ENCODE results near the gene ACOXL. TPM values are rescaled to one million over a fixed set of nuclear protein-coding genes. Genes with fewer than 3 reads are reported as not detected.

Gene ACOXL
- total RNA-seq, 1 donor from 2014 or later, result 0.23 TPM

- no peak overlapping the region for H3K4me3 Mint-ChIP-seq (ENCODE audit: unreplicated experiment)
- DNase-seq (ENCODE audit: low read depth) (no peak), FAIRE-seq (no peak)
- Histone ChIP-seq H3K9me3 (ENCODE audit: insufficient read depth, low read depth, low read length) (no peaks in the 10 kb centered on the region), H3K4me3 (ENCODE audit: insufficient read depth, low read depth, low read length) (no peak overlapping the region), H4K20me1 (ENCODE audit: insufficient read depth, low read length) (no peaks in the 10 kb centered on the region), H3K4me1 (ENCODE audit: insufficient read depth, low read length) (no peaks in the 10 kb centered on the region), H3K9ac (ENCODE audit: low read length) (no peak overlapping the region), H3K27me3 (ENCODE audit: insufficient read depth, low read length) (peaks cover 6% of the 10 kb centered on the region), H2AFZ (ENCODE audit: low read depth, low read length) (no peak overlapping the region), H3K36me3 (ENCODE audit: insufficient read depth, low read length) (no peaks in the 10 kb centered on the region), H3K79me2 (ENCODE audit: insufficient read depth, low read length) (no peaks in the 10 kb centered on the region), H3K27ac (ENCODE audit: low read depth, low read length) (no peak overlapping the region), H3K4me2 (ENCODE audit: low read length) (no peak overlapping the region)
- peaks cover 1% of the 10 kb centered on the region for H3K9me3 Mint-ChIP-seq (ENCODE audit: unreplicated experiment)
- TF ChIP-seq EZH2 (IDR thresholded peaks at IDR 0.05; ENCODE audit: insufficient read depth, low read length) (no peak), CTCF (IDR thresholded peaks at IDR 0.05; ENCODE audit: insufficient read depth, low read depth, low read length) (no peak)
- H3K27me3 Mint-ChIP-seq (ENCODE audit: low read depth, unreplicated experiment), result peaks cover 10% of the 10 kb centered on the region
- no peak overlapping the region for H3K27ac Mint-ChIP-seq (ENCODE audit: unreplicated experiment)
- H3K36me3 Mint-ChIP-seq (ENCODE audit: low read depth, unreplicated experiment), result no peaks in the 10 kb centered on the region
- H3K4me1 Mint-ChIP-seq (ENCODE audit: low read depth, unreplicated experiment), result no peaks in the 10 kb centered on the region
Measured at GRCh38 chr2:111062417-111062816, 330.0 kb downstream of the ACOXL start.

GRCh38 chr2:111066062-111066593, 333.8 kb downstream of the ACOXL start:
- H3K36me3 ChIP-seq (ENCODE audit: insufficient read depth, low read length), result no peaks in the 10 kb centered on the region
- no peaks in the 10 kb centered on the region for H3K9me3 ChIP-seq (ENCODE audit: insufficient read depth, low read depth, low read length)
- H3K27me3 Mint-ChIP-seq (ENCODE audit: low read depth, unreplicated experiment), result peaks cover 4% of the 10 kb centered on the region
- H3K27ac ChIP-seq (ENCODE audit: low read depth, low read length), result no peak overlapping the region
- H3K4me1 Mint-ChIP-seq (ENCODE audit: low read depth, unreplicated experiment), result no peaks in the 10 kb centered on the region
- DNase-seq (ENCODE audit: low read depth), result no peak
- no peak overlapping the region for H3K4me2 ChIP-seq (ENCODE audit: low read length)
- H3K27me3 ChIP-seq (ENCODE audit: insufficient read depth, low read length), result peaks cover 4% of the 10 kb centered on the region
- no peaks in the 10 kb centered on the region for H3K36me3 Mint-ChIP-seq (ENCODE audit: low read depth, unreplicated experiment)
- no peak overlapping the region for H3K9ac ChIP-seq (ENCODE audit: low read length)
- peaks cover 5% of the 10 kb centered on the region for H3K4me1 ChIP-seq (ENCODE audit: insufficient read depth, low read length)
- H4K20me1 ChIP-seq (ENCODE audit: insufficient read depth, low read length), result no peaks in the 10 kb centered on the region
- H3K4me3 ChIP-seq (ENCODE audit: insufficient read depth, low read depth, low read length), result no peak overlapping the region
- H3K27ac Mint-ChIP-seq (ENCODE audit: unreplicated experiment), result no peak overlapping the region
- H3K79me2 ChIP-seq (ENCODE audit: insufficient read depth, low read length), result no peaks in the 10 kb centered on the region
- peaks cover 1% of the 10 kb centered on the region for H3K9me3 Mint-ChIP-seq (ENCODE audit: unreplicated experiment)
- H3K4me3 Mint-ChIP-seq (ENCODE audit: unreplicated experiment), result no peak overlapping the region
- no peak overlapping the region for H2AFZ ChIP-seq (ENCODE audit: low read depth, low read length)
- no peak for TF ChIP-seq EZH2 (IDR thresholded peaks at IDR 0.05; ENCODE audit: insufficient read depth, low read length)
- FAIRE-seq, result no peak

GRCh38 chr2:111068435-111069058, 336.2 kb downstream of the ACOXL start:
- H2AFZ ChIP-seq (ENCODE audit: low read depth, low read length), result no peak overlapping the region

More at GRCh38 chr2:111068435-111069058, 336.2 kb downstream of the ACOXL start:
- DNase-seq (ENCODE audit: low read depth) (no peak), FAIRE-seq (no peak)
- no peak overlapping the region for H3K4me3 Mint-ChIP-seq (ENCODE audit: unreplicated experiment)
- H3K9me3 Mint-ChIP-seq (ENCODE audit: unreplicated experiment), result no peaks in the 10 kb centered on the region
- TF ChIP-seq CTCF (IDR thresholded peaks at IDR 0.05; ENCODE audit: insufficient read depth, low read depth, low read length) (no peak), EZH2 (IDR thresholded peaks at IDR 0.05; ENCODE audit: insufficient read depth, low read length) (no peak)
- Histone ChIP-seq H3K9me3 (ENCODE audit: insufficient read depth, low read depth, low read length) (no peaks in the 10 kb centered on the region), H3K36me3 (ENCODE audit: insufficient read depth, low read length) (no peaks in the 10 kb centered on the region), H3K79me2 (ENCODE audit: insufficient read depth, low read length) (no peaks in the 10 kb centered on the region), H4K20me1 (ENCODE audit: insufficient read depth, low read length) (no peaks in the 10 kb centered on the region), H3K4me2 (ENCODE audit: low read length) (no peak overlapping the region), H3K4me1 (ENCODE audit: insufficient read depth, low read length) (peaks cover 23% of the 10 kb centered on the region), H3K27ac (ENCODE audit: low read depth, low read length) (no peak overlapping the region), H3K27me3 (ENCODE audit: insufficient read depth, low read length) (peaks cover 4% of the 10 kb centered on the region), H3K4me3 (ENCODE audit: insufficient read depth, low read depth, low read length) (no peak overlapping the region), H3K9ac (ENCODE audit: low read length) (no peak overlapping the region)
- H3K4me1 Mint-ChIP-seq (ENCODE audit: low read depth, unreplicated experiment), result peaks cover 11% of the 10 kb centered on the region
- no peaks in the 10 kb centered on the region for H3K36me3 Mint-ChIP-seq (ENCODE audit: low read depth, unreplicated experiment)
- peaks cover 4% of the 10 kb centered on the region for H3K27me3 Mint-ChIP-seq (ENCODE audit: low read depth, unreplicated experiment)
- no peak overlapping the region for H3K27ac Mint-ChIP-seq (ENCODE audit: unreplicated experiment)

Data from astrocyte (in vitro differentiated cells and primary cell).